Muscle layer of duodenum (tissue), 2 donors: ENCODE data around the gene VOPP1.

Experiments used
- H3K27ac ChIP-seq: one replicate; pipeline ENCODE4 v1.7.0; 2013; ENCODE audit warnings: mild to moderate bottlenecking, low read length
- H3K27me3 ChIP-seq: one replicate; pipeline ENCODE4 v1.7.0; 2013; ENCODE audit warnings: low read depth, mild to moderate bottlenecking, control low read depth, low read length
- H3K36me3 ChIP-seq, 2 donors: one replicate each; pipeline ENCODE4 v1.7.0; 2013; ENCODE audit warnings: low read length in 2 of 2, control low read depth in 1 of 2, mild to moderate bottlenecking in 1 of 2; ENCODE audit not compliant: insufficient read depth in 2 of 2, control insufficient read depth in 1 of 2
- H3K4me1 ChIP-seq, 2 donors: one replicate each; pipeline ENCODE4 v1.7.0; 2013; ENCODE audit warnings: low read length in 2 of 2, mild to moderate bottlenecking in 2 of 2, control low read depth in 1 of 2, moderate library complexity in 1 of 2; ENCODE audit not compliant: insufficient read depth in 2 of 2, control insufficient read depth in 1 of 2
- H3K4me3 ChIP-seq, 2 donors: one replicate each; pipeline ENCODE4 v1.7.0; 2013; ENCODE audit warnings: low read length in 2 of 2, low read depth in 1 of 2, mild to moderate bottlenecking in 1 of 2
- H3K9me3 ChIP-seq, 2 donors: one replicate each; pipeline ENCODE4 v1.7.0; 2013; ENCODE audit warnings: low read length in 2 of 2, control low read depth in 1 of 2, mild to moderate bottlenecking in 1 of 2; ENCODE audit not compliant: control insufficient read depth in 1 of 2
- donor health status: healthy.

The VOPP1 gene

GRCh38 chr7:55493408-55493807, 78.9 kb downstream of the VOPP1 start:
- no peaks in the 10 kb centered on the region for H3K27me3 ChIP-seq
- no peak overlapping the region for H3K27ac ChIP-seq
- H3K4me1 ChIP-seq = no peaks in the 10 kb centered on the region
- peaks cover 35 to 45% of the 10 kb centered on the region in 2 donors for H3K36me3 ChIP-seq
- H3K9me3 ChIP-seq = no peaks in the 10 kb centered on the region
- H3K4me3 ChIP-seq = no peak overlapping the region

DNA sequence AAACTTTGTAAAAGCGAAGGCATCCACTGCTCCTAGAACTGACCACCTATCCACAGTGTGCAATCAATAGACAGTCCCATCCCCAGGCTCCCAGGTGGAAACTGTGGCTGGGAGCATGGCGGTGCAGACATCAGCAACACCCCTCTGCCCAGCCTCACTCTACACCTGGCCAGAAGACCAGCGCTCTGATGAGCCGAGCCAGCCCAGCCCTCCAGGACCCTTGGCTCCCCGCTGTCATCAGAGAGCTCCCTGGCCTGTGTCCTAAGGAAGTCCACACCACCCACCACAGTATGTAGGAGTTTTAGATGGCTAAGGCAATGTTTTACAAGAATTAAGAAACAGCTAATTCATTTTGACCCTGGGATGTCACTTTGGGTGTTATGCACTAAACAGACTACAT, 81.0 kb downstream of the VOPP1 start:
- Histone ChIP-seq H3K4me3 (no peak overlapping the region), H3K27ac (no peak overlapping the region), H3K4me1 (no peaks in the 10 kb centered on the region), H3K36me3 (peaks cover 29 to 45% of the 10 kb centered on the region in 2 donors), H3K9me3 (no peaks in the 10 kb centered on the region), H3K27me3 (no peaks in the 10 kb centered on the region)

DNA sequence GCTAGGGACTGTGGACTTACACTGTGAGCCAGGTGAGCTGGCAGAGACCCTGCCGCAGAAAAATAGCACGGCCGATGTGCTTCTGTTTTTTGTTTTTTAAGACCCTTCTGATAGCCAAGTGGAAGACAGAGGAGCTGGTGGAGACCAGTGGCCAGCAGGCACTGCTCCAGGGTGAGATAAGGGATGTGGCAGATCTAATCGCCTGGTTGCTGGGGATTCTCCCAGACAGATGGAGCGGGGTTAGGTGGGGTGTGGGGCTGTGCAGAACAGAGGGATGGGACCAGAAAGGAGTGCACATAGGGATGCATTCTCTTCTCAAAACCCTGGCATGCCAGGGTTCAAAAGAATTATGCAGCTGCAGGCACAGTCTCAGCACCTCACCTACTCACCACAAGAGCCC, 82.2 kb downstream of the VOPP1 start:
- H3K27ac ChIP-seq = no peak overlapping the region
- no peaks in the 10 kb centered on the region for H3K9me3 ChIP-seq
- H3K4me3 ChIP-seq = no peak overlapping the region
- H3K4me1 ChIP-seq = no peaks in the 10 kb centered on the region
- H3K36me3 ChIP-seq = peaks cover 26 to 50% of the 10 kb centered on the region in 2 donors
- no peaks in the 10 kb centered on the region for H3K27me3 ChIP-seq

DNA sequence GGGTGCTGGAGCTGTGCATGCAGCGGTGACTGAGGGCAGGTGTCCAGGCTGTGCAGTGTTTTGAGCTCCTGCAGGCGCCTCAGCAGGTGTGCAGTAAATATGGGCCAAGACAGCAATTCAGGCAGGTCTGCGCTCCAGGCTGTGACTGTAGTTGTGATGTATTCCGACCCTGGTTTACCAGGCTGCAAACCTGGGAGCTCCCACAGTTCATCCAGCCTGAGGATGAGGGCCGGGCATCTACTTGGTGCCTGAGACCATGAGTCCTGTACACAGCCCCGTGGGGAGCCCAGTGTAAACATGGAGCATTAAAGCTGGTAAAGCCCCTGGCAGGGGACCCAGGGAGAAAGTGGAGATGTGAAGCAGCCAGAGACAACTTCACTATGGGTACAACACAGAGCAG, 82.8 kb downstream of the VOPP1 start:
- Histone ChIP-seq H3K27ac (no peak overlapping the region), H3K36me3 (peaks cover 28 to 50% of the 10 kb centered on the region in 2 donors), H3K4me3 (no peak overlapping the region), H3K4me1 (no peaks in the 10 kb centered on the region), H3K27me3 (no peaks in the 10 kb centered on the region), H3K9me3 (no peaks in the 10 kb centered on the region)

DNA sequence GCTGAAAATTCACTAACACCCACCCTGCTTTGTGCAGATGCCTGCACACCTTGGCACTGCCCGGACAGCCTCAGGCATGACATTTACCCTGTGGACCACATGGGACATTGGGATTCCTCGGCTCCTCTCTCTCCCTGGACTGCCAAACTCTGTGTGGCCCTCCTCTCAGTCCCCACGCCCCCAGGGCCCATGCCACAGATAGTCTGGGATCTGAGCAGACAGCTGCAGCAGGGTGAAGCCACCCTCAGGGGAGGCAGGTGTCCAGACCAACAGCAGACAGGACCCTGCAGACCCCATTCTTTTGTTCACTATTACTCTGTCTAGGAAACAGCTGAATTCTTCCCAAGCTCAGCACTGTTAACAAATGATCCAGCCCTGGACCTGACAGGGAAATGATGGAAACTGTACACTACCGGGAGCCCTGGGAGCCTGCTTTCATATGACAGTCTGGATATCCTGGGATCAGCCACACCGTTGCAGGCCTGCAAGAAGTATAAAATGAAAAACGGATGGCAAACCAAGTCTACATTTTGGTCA, 83.4 kb downstream of the VOPP1 start:
- Histone ChIP-seq H3K9me3 (no peaks in the 10 kb centered on the region), H3K27ac (no peak overlapping the region), H3K4me1 (no peaks in the 10 kb centered on the region), H3K36me3 (peaks cover 35 to 50% of the 10 kb centered on the region in 2 donors), H3K4me3 (no peak overlapping the region), H3K27me3 (no peaks in the 10 kb centered on the region)

GRCh38 chr7:55488216-55488615, 84.1 kb downstream of the VOPP1 start:
- Histone ChIP-seq H3K9me3 (no peaks in the 10 kb centered on the region), H3K36me3 (peaks cover 35 to 50% of the 10 kb centered on the region in 2 donors), H3K27ac (no peak overlapping the region), H3K27me3 (no peaks in the 10 kb centered on the region), H3K4me1 (no peaks in the 10 kb centered on the region), H3K4me3 (no peak overlapping the region)

DNA sequence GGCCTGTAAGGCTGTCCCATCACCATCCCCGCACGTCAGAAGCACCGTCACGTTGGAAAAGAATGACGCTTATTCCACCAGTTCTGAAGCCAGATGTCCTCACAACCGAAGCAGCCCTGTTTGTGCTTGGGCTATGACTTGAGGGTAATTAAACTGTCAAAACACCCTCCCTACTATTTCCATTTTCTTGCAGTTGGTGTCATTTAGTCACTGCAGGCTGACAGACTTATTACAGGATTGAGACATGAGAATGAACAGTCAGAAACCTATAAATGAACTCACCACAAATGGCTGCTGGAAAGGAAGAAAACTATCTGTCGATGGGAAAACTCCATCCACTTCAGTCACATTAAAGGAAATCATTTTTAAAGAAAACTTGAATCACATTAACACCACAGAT, 85.3 kb downstream of the VOPP1 start:
- Histone ChIP-seq H3K27me3 (no peaks in the 10 kb centered on the region), H3K4me3 (no peak overlapping the region), H3K27ac (no peak overlapping the region), H3K9me3 (no peaks in the 10 kb centered on the region), H3K36me3 (peaks cover 35 to 50% of the 10 kb centered on the region in 2 donors), H3K4me1 (no peaks in the 10 kb centered on the region)

- no peaks in the 10 kb centered on the region for H3K4me1 ChIP-seq
- no peak overlapping the region for H3K4me3 ChIP-seq
- H3K9me3 ChIP-seq = no peaks in the 10 kb centered on the region
- no peaks in the 10 kb centered on the region for H3K27me3 ChIP-seq
- H3K36me3 ChIP-seq = peaks cover 28 to 45% of the 10 kb centered on the region in 2 donors
- H3K27ac ChIP-seq = no peak overlapping the region
Measured at GRCh38 chr7:55486192-55486590, 86.1 kb downstream of the VOPP1 start.

DNA sequence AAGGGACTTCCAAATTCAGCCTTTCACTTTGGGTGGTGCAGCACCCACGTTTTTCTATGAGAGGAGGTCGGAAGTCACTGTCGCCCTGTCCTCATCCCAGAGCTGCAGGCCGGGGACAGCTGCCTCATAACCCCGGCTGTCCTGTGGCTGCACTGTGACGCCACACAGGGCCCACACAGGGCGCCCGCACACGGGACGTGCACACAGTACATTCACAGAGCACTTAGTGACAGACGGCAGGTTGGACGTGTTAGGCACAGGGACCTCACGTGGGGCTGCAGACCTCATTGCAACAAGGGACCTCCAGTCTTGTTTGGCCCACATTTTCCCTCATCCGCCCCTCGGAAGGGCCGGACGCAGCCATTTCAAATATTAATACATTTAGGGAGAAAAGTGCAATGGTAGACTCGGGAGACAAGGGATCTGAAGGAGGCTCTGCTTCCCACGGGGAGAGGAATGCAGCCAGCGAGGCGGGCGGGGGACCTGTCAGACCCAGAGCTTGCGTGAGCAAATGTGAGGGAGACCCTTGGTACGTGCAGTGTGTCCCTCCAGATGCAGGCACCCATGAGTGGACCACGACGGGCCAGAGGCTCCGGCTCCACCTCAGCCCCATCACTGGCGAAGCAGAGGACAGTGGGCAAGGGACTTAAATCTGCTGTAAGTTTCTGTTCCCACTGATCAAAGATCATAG, 86.7 kb downstream of the VOPP1 start:
- Histone ChIP-seq H3K9me3 (no peaks in the 10 kb centered on the region), H3K4me1 (no peaks in the 10 kb centered on the region), H3K27ac (no peak overlapping the region), H3K36me3 (peaks cover 27 to 45% of the 10 kb centered on the region in 2 donors), H3K27me3 (no peaks in the 10 kb centered on the region), H3K4me3 (no peak overlapping the region)

DNA sequence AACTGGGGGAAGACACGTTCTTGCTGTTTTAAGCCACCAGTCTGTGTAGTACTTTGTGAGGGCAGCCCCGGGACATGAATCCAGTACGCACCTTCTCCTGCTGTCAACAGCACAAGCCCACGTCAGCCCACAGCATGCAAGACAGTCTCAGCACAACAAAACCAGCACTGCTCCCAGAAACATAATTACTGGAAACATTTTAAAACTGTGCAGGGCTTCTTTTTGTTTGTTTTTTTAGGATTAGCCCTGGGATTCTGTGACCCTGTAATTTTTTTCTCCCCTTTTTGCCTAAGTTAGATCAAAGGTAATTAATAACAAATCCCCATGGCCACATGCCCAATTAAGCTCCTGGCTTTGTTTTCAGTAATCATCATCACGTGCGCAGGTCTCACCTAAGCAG, 87.5 kb downstream of the VOPP1 start:
- Histone ChIP-seq H3K4me1 (no peaks in the 10 kb centered on the region), H3K27ac (no peak overlapping the region), H3K9me3 (no peaks in the 10 kb centered on the region), H3K27me3 (no peaks in the 10 kb centered on the region), H3K4me3 (no peak overlapping the region), H3K36me3 (peaks cover 23 to 37% of the 10 kb centered on the region in 2 donors)

- H3K36me3 ChIP-seq = peaks cover 17 to 31% of the 10 kb centered on the region in 2 donors
- H3K27me3 ChIP-seq = no peaks in the 10 kb centered on the region
- no peaks in the 10 kb centered on the region for H3K9me3 ChIP-seq
- H3K4me3 ChIP-seq = no peak overlapping the region
- no peak overlapping the region for H3K27ac ChIP-seq
- no peaks in the 10 kb centered on the region for H3K4me1 ChIP-seq
Measured at GRCh38 chr7:55484241-55484640, 88.1 kb downstream of the VOPP1 start.

DNA sequence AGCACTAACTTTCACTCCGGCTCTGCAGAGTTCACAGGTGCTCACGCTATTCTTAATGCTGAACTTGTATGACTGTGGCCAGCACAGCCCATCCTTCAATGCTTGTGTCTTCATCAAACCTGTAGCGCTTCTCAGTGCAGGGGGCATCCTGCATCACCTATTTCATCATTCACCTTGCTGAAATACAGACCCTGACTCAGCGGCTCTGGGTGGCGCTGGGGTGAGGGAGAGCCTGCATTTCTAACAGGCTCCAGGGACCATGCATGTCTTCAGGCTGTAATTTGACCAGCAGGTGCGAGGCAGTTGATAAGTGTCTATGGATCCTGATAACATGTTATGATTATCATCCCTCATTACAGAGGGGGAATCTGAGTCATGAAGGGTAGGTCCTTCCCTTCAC, 89.3 kb downstream of the VOPP1 start:
- Histone ChIP-seq H3K27me3 (no peaks in the 10 kb centered on the region), H3K4me1 (peaks cover 0 to 4% of the 10 kb centered on the region in 2 donors), H3K4me3 (no peak overlapping the region), H3K27ac (no peak overlapping the region), H3K9me3 (no peaks in the 10 kb centered on the region), H3K36me3 (peaks cover 13 to 19% of the 10 kb centered on the region in 2 donors)
